ENCODE measurements around the gene SH3BGR.

SH3BGR gene

GRCh38 chr21:39546522-39546921, 94.8 kb downstream of the SH3BGR start:
- Histone ChIP-seq H3K27ac (no peak overlapping the region), H3K27me3 (ENCODE audit: insufficient read depth, low read depth, severe bottlenecking) (no peaks in the 10 kb centered on the region), H3K36me3 (no peaks in the 10 kb centered on the region), H3K4me3 (ENCODE audit: low read depth, low read length) (no peak overlapping the region), H3K9me3 (ENCODE audit: severe bottlenecking) (no peaks in the 10 kb centered on the region)
- no peak for TF ChIP-seq CTCF (IDR thresholded peaks at IDR 0.05; ENCODE audit: low read depth, low read length)
- DNase-seq, result no peak

GRCh38 chr21:39552856-39553255, 101.1 kb downstream of the SH3BGR start:
- no peak for TF ChIP-seq CTCF (IDR thresholded peaks at IDR 0.05; ENCODE audit: low read depth, low read length)
- H3K27ac ChIP-seq, result no peak overlapping the region

GRCh38 chr21:39553331-39553730, 101.6 kb downstream of the SH3BGR start:
- Histone ChIP-seq H3K9me3 (ENCODE audit: severe bottlenecking) (no peaks in the 10 kb centered on the region), H3K27me3 (ENCODE audit: insufficient read depth, low read depth, severe bottlenecking) (no peaks in the 10 kb centered on the region), H3K27ac (no peak overlapping the region), H3K4me3 (ENCODE audit: low read depth, low read length) (no peak overlapping the region), H3K36me3 (no peaks in the 10 kb centered on the region)
- no peak for TF ChIP-seq CTCF (IDR thresholded peaks at IDR 0.05; ENCODE audit: low read depth, low read length)
- no peak for DNase-seq

More at GRCh38 chr21:39552856-39553255, 101.1 kb downstream of the SH3BGR start:
- Histone ChIP-seq H3K4me3 (ENCODE audit: low read depth, low read length) (no peak overlapping the region), H3K36me3 (no peaks in the 10 kb centered on the region), H3K27me3 (ENCODE audit: insufficient read depth, low read depth, severe bottlenecking) (no peaks in the 10 kb centered on the region), H3K9me3 (ENCODE audit: severe bottlenecking) (no peaks in the 10 kb centered on the region)
- DNase-seq, result no peak

GRCh38 chr21:39555911-39556590, 104.3 kb downstream of the SH3BGR start:
- Histone ChIP-seq H3K4me3 (ENCODE audit: low read depth, low read length) (no peak overlapping the region), H3K27me3 (ENCODE audit: insufficient read depth, low read depth, severe bottlenecking) (no peaks in the 10 kb centered on the region), H3K9me3 (ENCODE audit: severe bottlenecking) (no peaks in the 10 kb centered on the region), H3K27ac (no peak overlapping the region), H3K36me3 (no peaks in the 10 kb centered on the region)
- no peak for DNase-seq
- TF ChIP-seq CTCF (IDR thresholded peaks at IDR 0.05; ENCODE audit: low read depth, low read length), result no peak

- no peak for DNase-seq
- Histone ChIP-seq H3K36me3 (no peaks in the 10 kb centered on the region), H3K27me3 (ENCODE audit: insufficient read depth, low read depth, severe bottlenecking) (no peaks in the 10 kb centered on the region), H3K9me3 (ENCODE audit: severe bottlenecking) (no peaks in the 10 kb centered on the region), H3K4me3 (ENCODE audit: low read depth, low read length) (no peak overlapping the region), H3K27ac (no peak overlapping the region)
- no peak for TF ChIP-seq CTCF (IDR thresholded peaks at IDR 0.05; ENCODE audit: low read depth, low read length)
Observed at GRCh38 chr21:39559511-39559910, 107.7 kb downstream of the SH3BGR start.

- Histone ChIP-seq H3K27ac (no peak overlapping the region), H3K27me3 (ENCODE audit: insufficient read depth, low read depth, severe bottlenecking) (no peaks in the 10 kb centered on the region), H3K4me3 (ENCODE audit: low read depth, low read length) (no peak overlapping the region), H3K36me3 (no peaks in the 10 kb centered on the region), H3K9me3 (ENCODE audit: severe bottlenecking) (no peaks in the 10 kb centered on the region)
- no peak for TF ChIP-seq CTCF (IDR thresholded peaks at IDR 0.05; ENCODE audit: low read depth, low read length)
- no peak for DNase-seq
Observed at GRCh38 chr21:39561140-39561539, 109.4 kb downstream of the SH3BGR start.

Data from WERI-Rb-1 (cell line).